Measurements from ENCODE around the gene LRRC23.

DNA sequence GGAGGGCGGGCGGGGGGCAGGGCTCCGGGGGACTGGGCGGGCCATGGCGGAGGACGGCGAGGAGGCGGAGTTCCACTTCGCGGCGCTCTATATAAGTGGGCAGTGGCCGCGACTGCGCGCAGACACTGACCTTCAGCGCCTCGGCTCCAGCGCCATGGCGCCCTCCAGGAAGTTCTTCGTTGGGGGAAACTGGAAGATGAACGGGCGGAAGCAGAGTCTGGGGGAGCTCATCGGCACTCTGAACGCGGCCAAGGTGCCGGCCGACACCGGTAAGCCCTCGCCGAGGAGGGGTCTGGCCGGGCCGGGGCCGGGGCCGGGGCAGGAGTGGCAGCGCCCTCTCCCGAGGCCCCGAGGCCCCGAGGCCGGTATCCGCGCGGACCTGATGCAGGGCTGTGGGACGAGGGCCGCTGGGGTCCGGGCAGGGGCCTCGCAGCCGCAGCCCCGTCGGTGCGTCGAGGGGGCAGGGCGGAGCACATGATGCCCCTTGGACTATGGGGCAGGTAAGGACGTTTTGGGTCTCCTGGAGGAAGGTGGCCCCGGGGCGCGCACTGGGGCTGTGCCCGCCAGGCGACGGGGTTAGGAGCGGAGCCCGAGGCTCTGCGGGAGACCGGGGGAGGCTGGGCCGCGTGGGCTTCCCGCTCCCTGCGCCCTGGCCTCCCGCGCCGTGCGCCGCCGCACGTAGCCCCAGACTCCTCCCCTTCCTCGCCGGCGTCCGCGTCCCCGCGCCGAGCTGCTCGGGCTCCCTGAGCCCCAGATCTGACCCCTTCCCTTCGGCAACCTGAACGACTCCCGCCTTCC is 37.0 kb upstream of the LRRC23 start, which contains the start of gene TPI1:
- TF ChIP-seq RAD21 (conservative IDR thresholded peaks at IDR 0.05 in 1 of 2, IDR thresholded peaks at IDR 0.05 in 1 of 2) (no peak), PHF8 (IDR thresholded peaks at IDR 0.05; ENCODE audit: borderline replicate concordance, low read depth) (peak; percentile 98)
- TF ChIP-seq, protein P1, sequence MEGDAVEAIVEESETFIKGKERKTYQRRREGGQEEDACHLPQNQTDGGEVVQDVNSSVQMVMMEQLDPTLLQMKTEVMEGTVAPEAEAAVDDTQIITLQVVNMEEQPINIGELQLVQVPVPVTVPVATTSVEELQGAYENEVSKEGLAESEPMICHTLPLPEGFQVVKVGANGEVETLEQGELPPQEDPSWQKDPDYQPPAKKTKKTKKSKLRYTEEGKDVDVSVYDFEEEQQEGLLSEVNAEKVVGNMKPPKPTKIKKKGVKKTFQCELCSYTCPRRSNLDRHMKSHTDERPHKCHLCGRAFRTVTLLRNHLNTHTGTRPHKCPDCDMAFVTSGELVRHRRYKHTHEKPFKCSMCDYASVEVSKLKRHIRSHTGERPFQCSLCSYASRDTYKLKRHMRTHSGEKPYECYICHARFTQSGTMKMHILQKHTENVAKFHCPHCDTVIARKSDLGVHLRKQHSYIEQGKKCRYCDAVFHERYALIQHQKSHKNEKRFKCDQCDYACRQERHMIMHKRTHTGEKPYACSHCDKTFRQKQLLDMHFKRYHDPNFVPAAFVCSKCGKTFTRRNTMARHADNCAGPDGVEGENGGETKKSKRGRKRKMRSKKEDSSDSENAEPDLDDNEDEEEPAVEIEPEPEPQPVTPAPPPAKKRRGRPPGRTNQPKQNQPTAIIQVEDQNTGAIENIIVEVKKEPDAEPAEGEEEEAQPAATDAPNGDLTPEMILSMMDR (IDR thresholded peaks at IDR 0.05): no peak

Data from A549 (cell line).